Thyroid gland (tissue), 4 donors: ENCODE data around the gene SDCCAG8. TPM values are rescaled to one million over a fixed set of nuclear protein-coding genes. Genes with fewer than 3 reads are reported as not detected.

Experiments
- DNase-seq, 2 donors: peaks; one replicate each; pipeline ENCODE4 v3.0.0-alpha.2; 2019
- H3K27ac ChIP-seq, 3 donors: fragments of 200-600 bp; sonication (generic); 1 replicate in 2 of 3; 2 replicates in 1 of 3; pipeline ENCODE4 v1.5.1; 2016 to 2019; ENCODE audit warnings: mild to moderate bottlenecking in 1 of 3, moderate library complexity in 1 of 3
- H3K27me3 ChIP-seq: fragments of 200-600 bp; sonication (generic); one replicate; pipeline ENCODE4 v1.5.1; 2019
- H3K36me3 ChIP-seq, 2 donors: fragments of 200-600 bp; sonication (generic); one replicate each; pipeline ENCODE4 v1.5.1; 2016 to 2019
- H3K4me1 ChIP-seq, 2 donors: fragments of 200-600 bp; sonication (generic); one replicate each; pipeline ENCODE4 v1.5.1; 2017 to 2019
- H3K4me3 ChIP-seq, 3 donors: fragments of 200-600 bp; sonication (generic); replicated peaks in 1 of 3; 1 replicate in 2 of 3; 2 replicates in 1 of 3; pipeline ENCODE4 v1.5.1; 2016; ENCODE audit warnings: mild to moderate bottlenecking in 1 of 3
- H3K9me3 ChIP-seq: fragments of 200-600 bp; sonication (generic); one replicate; pipeline ENCODE4 v1.5.1; 2017
- POLR2A ChIP-seq, 2 donors: fragments of 450-650 bp; IDR thresholded peaks; one replicate each; pipeline ENCODE4 v1.6.1; 2017; ENCODE audit warnings: antibody characterized with exemption in 2 of 2, mild to moderate bottlenecking in 2 of 2, moderate library complexity in 1 of 2
- WGBS, 2 donors: methylation state at CpG; one replicate each; pipeline ENCODE4 v1.1.5; 2017; 5-methylcytosine and 5-hydroxymethylcytosine counted together
- intact Hi-C: fragments of 100-400 bp; cut with DNase I; formaldehyde crosslinking; loops from one replicate; pipeline ENCODE4 v1.15.1; 2023
- total RNA-seq, 4 donors: library from RNA; depleted of rRNA; stranded (reverse); fragments of >200 nt; gene quantifications; one replicate each; pipeline ENCODE4 v1.2.3, GENCODE V29; 2016
- TF ChIP-seq, protein P1 (sequence below), 6 experiments: fragments of 200-600 bp in 3 of 6; fragments of 450-650 bp in 3 of 6; sonication (generic) in 3 of 6; IDR thresholded peaks; one replicate each; pipeline ENCODE4 v1.5.1; 2016 to 2019; ENCODE audit warnings: antibody characterized with exemption in 6 of 6, mild to moderate bottlenecking in 2 of 6, inconsistent platforms in 1 of 6, moderate library complexity in 1 of 6

The SDCCAG8 gene
- total RNA-seq, 4 donors from 2014 or later: 105 to 193 (median 115) TPM

DNA sequence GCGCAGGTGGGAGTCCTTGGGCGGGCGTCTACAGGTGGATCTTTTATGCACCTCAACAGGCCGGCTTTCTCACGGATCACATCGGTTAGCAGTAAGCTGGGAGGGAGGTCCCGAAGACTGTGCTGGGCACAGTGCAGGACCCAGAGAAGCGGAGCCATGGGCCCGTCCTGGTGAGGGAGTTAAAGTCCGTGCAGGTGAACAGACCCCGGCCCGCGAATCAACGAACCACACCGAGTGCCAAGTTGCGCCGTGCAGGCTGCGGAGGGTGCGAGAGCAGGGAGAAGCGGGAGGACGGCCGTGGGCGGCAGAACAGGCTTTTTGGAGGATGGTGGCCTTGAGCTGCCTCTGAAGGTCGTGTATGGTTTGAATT lies 233.3 kb downstream of the SDCCAG8 start:
- WGBS, 2 donors: 96% methylated on average over 19 to 24 of the region's 24 CpGs
- Histone ChIP-seq H3K27me3 (no peaks in the 10 kb centered on the region), H3K36me3 (no peaks in the 10 kb centered on the region), H3K4me3 (no peak overlapping the region), H3K9me3 (no peaks in the 10 kb centered on the region), H3K4me1 (no peaks in the 10 kb centered on the region), H3K27ac (no peak overlapping the region)
- TF ChIP-seq POLR2A (IDR thresholded peaks at IDR 0.05): no peak
- TF ChIP-seq, protein P1, sequence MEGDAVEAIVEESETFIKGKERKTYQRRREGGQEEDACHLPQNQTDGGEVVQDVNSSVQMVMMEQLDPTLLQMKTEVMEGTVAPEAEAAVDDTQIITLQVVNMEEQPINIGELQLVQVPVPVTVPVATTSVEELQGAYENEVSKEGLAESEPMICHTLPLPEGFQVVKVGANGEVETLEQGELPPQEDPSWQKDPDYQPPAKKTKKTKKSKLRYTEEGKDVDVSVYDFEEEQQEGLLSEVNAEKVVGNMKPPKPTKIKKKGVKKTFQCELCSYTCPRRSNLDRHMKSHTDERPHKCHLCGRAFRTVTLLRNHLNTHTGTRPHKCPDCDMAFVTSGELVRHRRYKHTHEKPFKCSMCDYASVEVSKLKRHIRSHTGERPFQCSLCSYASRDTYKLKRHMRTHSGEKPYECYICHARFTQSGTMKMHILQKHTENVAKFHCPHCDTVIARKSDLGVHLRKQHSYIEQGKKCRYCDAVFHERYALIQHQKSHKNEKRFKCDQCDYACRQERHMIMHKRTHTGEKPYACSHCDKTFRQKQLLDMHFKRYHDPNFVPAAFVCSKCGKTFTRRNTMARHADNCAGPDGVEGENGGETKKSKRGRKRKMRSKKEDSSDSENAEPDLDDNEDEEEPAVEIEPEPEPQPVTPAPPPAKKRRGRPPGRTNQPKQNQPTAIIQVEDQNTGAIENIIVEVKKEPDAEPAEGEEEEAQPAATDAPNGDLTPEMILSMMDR (IDR thresholded peaks at IDR 0.05): no peak
- DNase-seq: no peak
- intact Hi-C loops: no loop called here

DNA sequence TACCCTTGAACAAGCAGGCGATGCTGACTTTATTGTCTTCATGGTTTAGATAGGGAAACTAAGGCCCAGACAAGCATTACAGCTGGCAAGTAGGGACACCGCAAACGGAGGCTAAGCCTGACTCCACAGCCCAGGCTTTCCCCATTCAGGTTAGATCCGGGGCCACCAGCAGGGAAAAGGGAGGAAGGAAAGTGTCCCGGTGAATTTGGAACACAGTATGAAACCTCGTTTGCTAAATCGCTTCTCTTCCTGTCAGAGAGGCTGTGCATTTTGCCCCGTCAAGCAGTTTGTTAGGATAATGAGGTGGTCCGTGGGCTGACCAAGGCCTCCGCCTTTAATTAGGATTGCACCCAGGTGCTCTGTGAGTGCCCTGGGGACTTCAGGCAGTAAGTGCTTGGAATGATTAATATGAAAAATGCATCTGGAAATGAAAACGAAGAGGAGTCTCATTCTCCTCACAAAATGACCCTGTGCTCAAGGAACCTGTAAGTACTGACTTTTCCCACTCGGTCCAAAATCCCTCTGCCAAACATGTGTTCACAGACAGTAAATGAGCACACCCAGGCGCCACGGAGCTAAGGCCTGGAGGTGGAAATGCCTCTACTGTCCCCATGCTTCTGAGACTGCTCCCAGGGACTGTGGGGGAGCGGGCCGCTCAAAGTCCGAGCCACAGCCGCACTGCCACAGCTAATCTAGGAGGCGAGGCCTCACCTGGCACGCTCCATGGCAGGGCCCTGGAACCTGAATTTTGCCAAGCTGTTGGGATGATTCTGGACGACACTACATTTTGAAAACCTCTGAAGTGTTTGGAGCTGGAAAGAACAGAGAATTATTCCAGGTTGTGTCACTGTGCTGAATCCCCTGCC lies 234.1 kb downstream of the SDCCAG8 start:
- H3K36me3 ChIP-seq: no peaks in the 10 kb centered on the region
- 90 to 91% methylated on average over 21 of the region's 21 CpGs for WGBS, 2 donors
- no peaks in the 10 kb centered on the region for H3K4me1 ChIP-seq
- DNase-seq: no peak
- intact Hi-C loops: no loop called here
- H3K9me3 ChIP-seq: no peaks in the 10 kb centered on the region
- TF ChIP-seq, protein P1 (IDR thresholded peaks at IDR 0.05): no peak
- no peak for TF ChIP-seq POLR2A (IDR thresholded peaks at IDR 0.05)
- no peak overlapping the region for H3K27ac ChIP-seq
- no peak overlapping the region for H3K4me3 ChIP-seq
- no peaks in the 10 kb centered on the region for H3K27me3 ChIP-seq

DNA sequence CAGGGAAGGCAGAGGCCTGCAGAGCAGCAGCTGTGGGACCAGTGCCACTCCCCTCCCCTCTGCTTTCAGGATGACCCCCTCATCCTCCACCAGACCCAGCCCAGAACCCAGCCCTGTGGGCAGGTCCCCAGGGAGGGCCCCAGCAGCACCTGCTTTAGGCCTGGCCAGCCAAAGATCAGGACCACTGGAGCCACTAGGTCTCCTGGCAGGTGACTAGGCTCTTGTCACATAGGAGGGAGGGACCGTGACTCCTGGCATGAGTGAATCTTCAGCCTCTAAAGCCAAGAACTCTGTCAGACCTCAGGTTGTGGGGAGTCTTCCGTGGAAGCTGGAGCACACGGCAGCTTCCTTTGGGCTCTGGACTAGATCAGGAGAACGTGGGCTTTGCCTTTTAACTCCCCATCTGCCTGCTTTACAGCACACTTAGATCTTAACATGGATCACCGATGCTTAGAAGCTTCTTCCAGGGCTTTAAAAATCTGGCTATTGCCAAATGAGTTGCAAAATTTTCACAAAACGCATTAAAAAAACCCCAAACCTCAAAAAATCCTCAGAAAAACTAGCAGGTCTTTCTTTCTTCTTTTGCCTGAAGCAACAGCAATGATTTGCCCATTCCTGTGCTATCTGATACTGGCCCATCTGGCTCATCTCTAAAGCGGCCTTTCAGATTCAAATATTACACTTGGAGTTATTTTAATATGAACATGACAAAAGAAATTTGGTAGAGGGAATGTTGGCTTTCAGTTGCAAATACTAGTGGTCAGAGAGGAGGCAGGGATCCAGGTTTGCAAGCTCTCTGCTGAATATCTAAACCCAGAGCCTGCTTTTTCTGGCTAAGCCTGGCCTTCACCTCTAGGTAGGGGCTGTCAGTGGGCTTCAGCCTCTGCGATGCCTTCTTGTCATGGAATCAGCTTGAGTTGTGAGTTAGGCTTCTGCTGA lies 235.2 kb downstream of the SDCCAG8 start:
- H3K4me1 ChIP-seq: no peaks in the 10 kb centered on the region
- no peaks in the 10 kb centered on the region for H3K36me3 ChIP-seq
- no peak overlapping the region for H3K27ac ChIP-seq
- no peaks in the 10 kb centered on the region for H3K27me3 ChIP-seq
- no peak for TF ChIP-seq POLR2A (IDR thresholded peaks at IDR 0.05)
- TF ChIP-seq, protein P1 (IDR thresholded peaks at IDR 0.05): no peak
- intact Hi-C loops: no loop called here
- DNase-seq: no peak
- H3K9me3 ChIP-seq: no peaks in the 10 kb centered on the region
- 82 to 85% methylated on average over 7 to 8 of the region's 8 CpGs for WGBS, 2 donors
- no peak overlapping the region for H3K4me3 ChIP-seq

DNA sequence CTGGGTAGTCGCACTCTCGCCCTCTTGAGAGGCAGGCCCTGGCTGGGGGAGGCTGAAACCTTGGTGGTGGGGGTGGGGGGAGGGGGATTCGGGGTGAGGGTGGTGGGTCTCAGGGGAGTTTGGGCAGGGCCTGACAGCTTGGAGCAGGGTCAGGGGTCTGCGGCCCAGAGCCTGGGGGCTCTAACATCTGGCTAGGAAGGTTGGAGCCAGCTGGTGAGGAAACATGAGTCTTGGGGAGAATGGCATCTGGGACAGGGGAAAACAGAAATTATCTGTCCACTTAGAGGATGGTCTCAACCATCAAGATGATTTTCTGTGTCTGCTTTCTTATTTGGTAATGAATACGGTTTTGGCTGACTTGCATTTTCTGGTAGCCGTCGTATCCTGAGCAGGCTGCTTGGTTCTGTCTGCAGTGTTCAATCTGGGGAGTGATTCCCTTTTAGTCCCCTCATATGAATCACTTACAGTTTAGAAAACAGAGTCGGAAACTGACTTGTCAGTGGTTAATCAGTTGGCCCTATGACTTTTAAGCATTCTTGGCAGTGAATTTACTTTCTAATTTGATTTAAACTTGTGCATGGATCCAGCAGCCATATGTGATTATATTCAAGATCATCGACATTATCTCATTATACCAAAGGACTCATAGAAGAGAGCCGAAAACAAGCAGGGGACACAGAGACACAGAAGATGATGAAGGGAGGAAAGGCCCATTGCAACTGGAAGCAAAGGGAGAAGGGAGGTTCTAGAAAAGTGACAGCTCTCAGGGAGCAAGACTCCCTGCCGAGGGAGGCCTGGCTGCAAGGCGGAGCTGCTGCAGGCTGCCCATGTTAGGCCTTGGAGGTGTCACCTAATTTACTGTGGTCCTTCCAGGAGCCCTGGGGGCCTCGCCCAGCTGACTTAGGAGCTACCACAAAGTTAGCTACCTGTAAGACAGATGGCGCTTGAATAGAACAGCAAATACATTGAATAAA lies 237.6 kb downstream of the SDCCAG8 start:
- no peak for DNase-seq
- intact Hi-C loops: no loop called here
- Histone ChIP-seq H3K9me3 (no peaks in the 10 kb centered on the region), H3K27me3 (no peaks in the 10 kb centered on the region), H3K36me3 (no peaks in the 10 kb centered on the region), H3K4me1 (no peaks in the 10 kb centered on the region), H3K4me3 (no peak overlapping the region), H3K27ac (no peak overlapping the region)
- 86 to 88% methylated on average over 14 of the region's 14 CpGs for WGBS, 2 donors
- no peak for TF ChIP-seq POLR2A (IDR thresholded peaks at IDR 0.05)
- TF ChIP-seq, protein P1 (IDR thresholded peaks at IDR 0.05): no peak
